PC-9 (cell line): ENCODE results near the gene FAM81A. TPM values are rescaled to one million over a fixed set of nuclear protein-coding genes. Genes with fewer than 3 reads are reported as not detected.

Experiments
- BruUV-seq: library from RNA; stranded (reverse); fragments of 400-500 nt; replicated peaks from 2 replicates; lab custom pipeline; 2021; lab: Mats Ljungman, UMichigan
- CTCF ChIA-PET: fragments of 300-600 bp; sonication (Branson Sonifier 250); formaldehyde crosslinking; loops from one replicate; lab custom pipeline; 2022; ENCODE audit warnings: antibody characterized with exemption; lab: Charles Lee
- POLR2A ChIA-PET: fragments of 300-600 bp; sonication (Branson Sonifier 250); formaldehyde crosslinking; loops from one replicate; lab custom pipeline; 2022; ENCODE audit warnings: antibody characterized with exemption; ENCODE audit not compliant: unreplicated experiment; lab: Charles Lee
- DNase-seq, 2 experiments: peaks; one replicate each; pipeline versions ENCODE4 v3.0.0 to v3.0.0-alpha.2; 2015 to 2022; ENCODE audit warnings: mixed read lengths in 1 of 2
- H2AFZ ChIP-seq: fragments of 200-600 bp; sonication (generic); 2 replicates; pipeline ENCODE4 v1.8.1; 2017; ENCODE audit warnings: antibody characterized with exemption
- H3F3A ChIP-seq: fragments of 200-600 bp; sonication (generic); 2 replicates; pipeline ENCODE4 v1.8.1; 2017; ENCODE audit warnings: antibody characterized with exemption, mild to moderate bottlenecking, low read depth; ENCODE audit not compliant: insufficient read depth
- H3K27ac ChIP-seq: fragments of 200-600 bp; sonication (generic); 2 replicates; pipeline ENCODE4 v1.6.1; 2016; ENCODE audit warnings: mixed run types
- H3K27me3 ChIP-seq: fragments of 200-600 bp; sonication (generic); 2 replicates; pipeline ENCODE4 v1.6.1; 2016; ENCODE audit warnings: low read depth, mixed run types; ENCODE audit not compliant: insufficient read depth
- H3K36me3 ChIP-seq: fragments of 200-600 bp; sonication (generic); 2 replicates; pipeline ENCODE4 v1.6.1; 2016; ENCODE audit warnings: low read depth, mixed run types
- H3K4me1 ChIP-seq: fragments of 200-600 bp; sonication (generic); replicated peaks from 2 replicates; pipeline ENCODE4 v1.6.1; 2016; ENCODE audit warnings: mixed run types; ENCODE audit not compliant: insufficient read depth
- H3K4me2 ChIP-seq: fragments of 200-600 bp; sonication (generic); 2 replicates; pipeline ENCODE4 v1.6.1; 2017; ENCODE audit warnings: mixed run types
- H3K4me3 ChIP-seq: fragments of 200-600 bp; sonication (generic); 2 replicates; pipeline ENCODE4 v1.6.1; 2016; ENCODE audit warnings: mixed run types
- H3K79me2 ChIP-seq: fragments of 200-600 bp; sonication (generic); 2 replicates; pipeline ENCODE4 v1.6.1; 2017; ENCODE audit warnings: low read depth, mixed run types
- H3K9me2 ChIP-seq: fragments of 200-600 bp; sonication (generic); 2 replicates; pipeline ENCODE4 v1.8.1; 2017; ENCODE audit warnings: mild to moderate bottlenecking; ENCODE audit not compliant: insufficient read depth
- H3K9me3 ChIP-seq: fragments of 200-600 bp; sonication (generic); 2 replicates; pipeline ENCODE4 v1.8.1; 2016; ENCODE audit warnings: low read depth; ENCODE audit not compliant: insufficient read depth
- H4K20me1 ChIP-seq: fragments of 200-600 bp; sonication (generic); 2 replicates; pipeline ENCODE4 v1.8.1; 2017; ENCODE audit not compliant: insufficient read depth
- EZH2 ChIP-seq: fragments of 200-600 bp; sonication (generic); IDR thresholded peaks from 2 replicates; pipeline ENCODE4 v1.8.0; 2017; ENCODE audit warnings: antibody characterized with exemption, low read depth
- intact Hi-C: fragments of 100-400 bp; cut with micrococcal nuclease; formaldehyde crosslinking; loops from one replicate; pipeline ENCODE4 v1.10.0; 2022; ENCODE audit not compliant: unreplicated experiment
- total RNA-seq: library from RNA; stranded (reverse); gene quantifications from 2 replicates; pipeline ENCODE4 v1.2.3, GENCODE V29; 2021
- TF ChIP-seq, protein P1 (sequence below): fragments of 200-600 bp; sonication (generic); conservative IDR thresholded peaks from 2 replicates; pipeline ENCODE4 v1.6.1; 2017; ENCODE audit warnings: mixed run types, antibody characterized with exemption, mild to moderate bottlenecking, moderate library complexity

Gene FAM81A
- total RNA-seq, 1 experiment from 2014 or later: 7.0 TPM

DNA sequence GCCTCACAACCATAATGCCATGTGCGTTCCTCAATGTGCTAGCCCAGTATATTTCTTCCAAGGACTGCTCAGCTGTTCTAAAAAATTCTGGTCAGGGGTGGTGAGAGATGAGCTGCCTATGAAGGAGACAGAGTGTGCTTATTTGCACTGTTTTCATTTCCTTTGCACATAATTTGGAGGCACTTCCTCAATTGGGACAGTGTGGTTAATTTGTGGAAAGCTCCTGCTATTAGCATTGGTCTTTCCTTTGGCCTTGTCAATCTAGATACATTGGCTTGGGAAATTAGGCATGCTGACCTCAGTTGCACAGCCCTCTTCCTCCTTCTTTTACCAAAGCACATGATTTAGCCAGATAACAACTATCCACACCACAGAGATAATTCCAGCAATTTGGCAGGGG, 9.4 kb downstream of the FAM81A start:
- no TSS peak for BruUV-seq
- ChIA-PET POLR2A (no interaction called here), CTCF (no interaction called here)
- Histone ChIP-seq H3K79me2 (no peaks in the 10 kb centered on the region), H3K36me3 (no peaks in the 10 kb centered on the region), H3K4me3 (no peak overlapping the region), H3K9me3 (no peaks in the 10 kb centered on the region), H2AFZ (no peak overlapping the region), H3K4me2 (no peak overlapping the region), H3K9me2 (no peaks in the 10 kb centered on the region), H3K27me3 (no peaks in the 10 kb centered on the region), H3K4me1 (no peaks in the 10 kb centered on the region), H3K27ac (no peak overlapping the region), H4K20me1 (no peaks in the 10 kb centered on the region), H3F3A (no peaks in the 10 kb centered on the region)
- DNase-seq: no peak
- intact Hi-C loops: no loop called here
- TF ChIP-seq, protein P1, sequence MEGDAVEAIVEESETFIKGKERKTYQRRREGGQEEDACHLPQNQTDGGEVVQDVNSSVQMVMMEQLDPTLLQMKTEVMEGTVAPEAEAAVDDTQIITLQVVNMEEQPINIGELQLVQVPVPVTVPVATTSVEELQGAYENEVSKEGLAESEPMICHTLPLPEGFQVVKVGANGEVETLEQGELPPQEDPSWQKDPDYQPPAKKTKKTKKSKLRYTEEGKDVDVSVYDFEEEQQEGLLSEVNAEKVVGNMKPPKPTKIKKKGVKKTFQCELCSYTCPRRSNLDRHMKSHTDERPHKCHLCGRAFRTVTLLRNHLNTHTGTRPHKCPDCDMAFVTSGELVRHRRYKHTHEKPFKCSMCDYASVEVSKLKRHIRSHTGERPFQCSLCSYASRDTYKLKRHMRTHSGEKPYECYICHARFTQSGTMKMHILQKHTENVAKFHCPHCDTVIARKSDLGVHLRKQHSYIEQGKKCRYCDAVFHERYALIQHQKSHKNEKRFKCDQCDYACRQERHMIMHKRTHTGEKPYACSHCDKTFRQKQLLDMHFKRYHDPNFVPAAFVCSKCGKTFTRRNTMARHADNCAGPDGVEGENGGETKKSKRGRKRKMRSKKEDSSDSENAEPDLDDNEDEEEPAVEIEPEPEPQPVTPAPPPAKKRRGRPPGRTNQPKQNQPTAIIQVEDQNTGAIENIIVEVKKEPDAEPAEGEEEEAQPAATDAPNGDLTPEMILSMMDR: no peak
- no peak for TF ChIP-seq EZH2

DNA sequence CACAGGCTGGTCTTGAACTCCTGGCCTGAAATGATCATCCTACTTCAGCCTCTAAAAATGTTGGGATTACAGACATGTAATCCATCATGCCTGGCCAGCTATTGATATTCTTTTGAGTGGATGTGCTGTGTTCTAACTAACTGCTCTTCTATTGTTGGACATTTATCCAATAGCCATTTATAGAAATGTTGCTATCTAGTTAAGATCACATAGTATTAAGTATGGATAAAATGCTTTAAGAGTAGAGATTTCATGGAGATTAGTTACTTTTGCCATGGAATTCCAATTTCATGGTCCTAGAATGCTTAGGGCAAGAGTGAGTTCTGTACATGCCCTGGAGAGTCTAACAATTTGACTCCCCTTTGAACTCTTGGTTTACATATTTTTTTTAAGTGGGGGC, 10.9 kb downstream of the FAM81A start:
- Histone ChIP-seq H4K20me1 (no peaks in the 10 kb centered on the region), H3K4me1 (no peaks in the 10 kb centered on the region), H3K4me3 (no peak overlapping the region), H3K79me2 (no peaks in the 10 kb centered on the region), H3K9me2 (no peaks in the 10 kb centered on the region), H3K36me3 (no peaks in the 10 kb centered on the region), H3K27ac (no peak overlapping the region), H2AFZ (no peak overlapping the region), H3K9me3 (no peaks in the 10 kb centered on the region), H3K27me3 (no peaks in the 10 kb centered on the region), H3K4me2 (no peak overlapping the region), H3F3A (no peaks in the 10 kb centered on the region)
- POLR2A ChIA-PET: interaction anchor here (0.6 kb wide), 1 partner anchor 233 kb away, joined by 9 read pairs; no protein-coding TSS in a partner anchor
- no peak for TF ChIP-seq EZH2
- TF ChIP-seq, protein P1: no peak
- BruUV-seq: no TSS peak
- DNase-seq: no peak
- CTCF ChIA-PET: no interaction called here
- intact Hi-C loops: no loop called here

DNA sequence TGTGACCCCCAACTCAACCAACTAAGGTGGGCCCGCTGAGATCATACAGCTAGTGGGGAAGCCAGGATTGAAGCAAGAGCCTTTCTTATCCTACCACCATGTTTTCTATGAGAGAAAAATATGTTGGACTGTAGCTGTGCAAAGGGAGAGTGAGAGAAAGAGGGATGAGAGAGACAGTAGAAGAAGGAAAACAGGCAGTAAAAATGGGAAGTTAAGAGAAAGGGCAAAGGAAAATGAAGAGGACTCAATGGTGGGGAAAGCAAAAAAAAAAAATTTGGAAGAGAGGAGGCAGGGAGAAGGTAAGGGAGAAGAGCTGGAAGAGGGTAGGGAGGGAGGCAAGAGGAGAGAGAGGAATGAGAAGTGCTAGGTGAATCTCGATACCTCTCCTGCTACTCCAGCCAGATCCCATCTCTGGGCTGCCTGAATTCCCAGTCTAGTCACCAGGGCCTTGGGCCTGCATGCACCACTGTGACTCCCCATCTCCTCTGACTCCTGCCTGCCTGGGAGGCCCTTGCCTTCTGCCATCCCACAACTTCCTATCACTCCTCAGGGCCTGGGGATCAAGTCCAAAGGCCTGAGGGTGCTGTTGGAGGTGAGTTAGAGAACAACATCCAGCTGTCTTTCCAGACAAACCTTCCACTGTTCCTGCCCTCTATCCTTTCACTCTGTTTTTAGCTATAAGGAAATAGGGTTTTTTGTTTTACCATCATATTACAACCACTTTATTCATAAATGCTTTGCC, 15.7 kb downstream of the FAM81A start:
- ChIA-PET POLR2A (interaction anchor here (0.5 kb wide), 1 partner anchor 1132 kb away, joined by 4 read pairs; no protein-coding TSS in a partner anchor), CTCF (interaction anchor here (0.8 kb wide), 1 partner anchor 76 kb away, joined by 4 read pairs; no protein-coding TSS in a partner anchor)
- H3K4me2 ChIP-seq: no peak overlapping the region
- no TSS peak for BruUV-seq
- H3K9me2 ChIP-seq: no peaks in the 10 kb centered on the region
- no peak overlapping the region for H2AFZ ChIP-seq
- TF ChIP-seq EZH2: no peak
- TF ChIP-seq, protein P1: no peak
- H3K27ac ChIP-seq: no peak overlapping the region
- H3K79me2 ChIP-seq: no peaks in the 10 kb centered on the region
- no peaks in the 10 kb centered on the region for H4K20me1 ChIP-seq
- H3K27me3 ChIP-seq: no peaks in the 10 kb centered on the region
- peaks cover 27% of the 10 kb centered on the region for H3K4me1 ChIP-seq
- H3F3A ChIP-seq: peaks cover 6% of the 10 kb centered on the region; the same call in 1 of the 2 replicates
- intact Hi-C loops: no loop called here
- H3K4me3 ChIP-seq: no peak overlapping the region
- H3K9me3 ChIP-seq: no peaks in the 10 kb centered on the region
- H3K36me3 ChIP-seq: no peaks in the 10 kb centered on the region
- DNase-seq: no peak
